Vagina (tissue), 2 donors: ENCODE results near the gene ARHGEF16.

Source experiments
- POLR2A ChIP-seq, 2 donors: fragments of 450-650 bp; IDR thresholded peaks; one replicate each; pipeline ENCODE4 v1.6.1; 2017; ENCODE audit warnings: antibody characterized with exemption in 2 of 2, mild to moderate bottlenecking in 2 of 2, moderate library complexity in 2 of 2
- POLR2AphosphoS5 ChIP-seq, 2 donors: sonication (generic); formaldehyde crosslinking; IDR thresholded peaks; one replicate each; pipeline ENCODE4 v1.9.0; 2017; ENCODE audit warnings: antibody characterized with exemption in 2 of 2, mild to moderate bottlenecking in 2 of 2, low read depth in 1 of 2; ENCODE audit not compliant: insufficient read depth in 1 of 2
- TF ChIP-seq, protein P1 (sequence below), 3 experiments: fragments of 450-650 bp in 2 of 3; fragments of 200-600 bp in 1 of 3; sonication (generic) in 1 of 3; IDR thresholded peaks; one replicate each; pipeline ENCODE4 v1.5.1; 2017 to 2019; ENCODE audit warnings: antibody characterized with exemption in 3 of 3, mild to moderate bottlenecking in 2 of 3, moderate library complexity in 2 of 3

DNA sequence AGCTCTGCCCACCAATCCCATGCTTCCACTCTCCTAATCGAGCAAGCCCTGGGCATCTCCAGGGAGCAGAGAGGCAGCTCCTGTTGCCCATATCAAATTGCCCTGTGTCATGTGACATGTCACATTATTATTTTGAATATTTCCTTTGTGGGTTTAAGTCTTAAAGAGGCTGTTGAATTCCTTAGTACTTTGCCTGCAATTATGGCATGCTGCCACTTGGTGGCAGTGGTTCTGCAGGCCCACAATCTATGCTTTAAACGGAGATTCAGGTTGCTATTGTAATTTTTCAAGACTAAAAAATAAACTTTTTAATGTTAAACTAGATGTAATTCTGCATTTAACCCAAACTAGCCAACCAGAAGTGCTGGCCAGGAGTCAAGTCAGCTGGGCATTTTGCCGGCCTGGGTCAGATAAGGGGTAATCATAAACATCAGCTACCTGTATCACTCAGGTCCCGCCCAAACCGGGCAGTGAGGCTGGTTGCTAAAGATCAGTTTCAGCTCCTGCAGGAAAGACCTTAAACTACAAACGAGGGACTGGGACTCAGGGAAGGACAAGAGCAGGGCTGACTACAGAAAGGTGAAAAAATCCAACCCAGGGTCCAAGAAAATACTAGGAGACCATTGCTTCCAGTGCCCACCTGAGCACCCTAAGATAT is 37.3 kb upstream of the ARHGEF16 start:
- TF ChIP-seq, protein P1, sequence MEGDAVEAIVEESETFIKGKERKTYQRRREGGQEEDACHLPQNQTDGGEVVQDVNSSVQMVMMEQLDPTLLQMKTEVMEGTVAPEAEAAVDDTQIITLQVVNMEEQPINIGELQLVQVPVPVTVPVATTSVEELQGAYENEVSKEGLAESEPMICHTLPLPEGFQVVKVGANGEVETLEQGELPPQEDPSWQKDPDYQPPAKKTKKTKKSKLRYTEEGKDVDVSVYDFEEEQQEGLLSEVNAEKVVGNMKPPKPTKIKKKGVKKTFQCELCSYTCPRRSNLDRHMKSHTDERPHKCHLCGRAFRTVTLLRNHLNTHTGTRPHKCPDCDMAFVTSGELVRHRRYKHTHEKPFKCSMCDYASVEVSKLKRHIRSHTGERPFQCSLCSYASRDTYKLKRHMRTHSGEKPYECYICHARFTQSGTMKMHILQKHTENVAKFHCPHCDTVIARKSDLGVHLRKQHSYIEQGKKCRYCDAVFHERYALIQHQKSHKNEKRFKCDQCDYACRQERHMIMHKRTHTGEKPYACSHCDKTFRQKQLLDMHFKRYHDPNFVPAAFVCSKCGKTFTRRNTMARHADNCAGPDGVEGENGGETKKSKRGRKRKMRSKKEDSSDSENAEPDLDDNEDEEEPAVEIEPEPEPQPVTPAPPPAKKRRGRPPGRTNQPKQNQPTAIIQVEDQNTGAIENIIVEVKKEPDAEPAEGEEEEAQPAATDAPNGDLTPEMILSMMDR (IDR thresholded peaks at IDR 0.05), result no peak
- TF ChIP-seq POLR2A (IDR thresholded peaks at IDR 0.05), result no peak
- no peak for TF ChIP-seq POLR2AphosphoS5 (IDR thresholded peaks at IDR 0.05; ENCODE audit: insufficient read depth in 1 of 2, low read depth in 1 of 2)
